Suprapubic skin (tissue), 3 donors: ENCODE data around the gene ZNF423.
A peak's percentile ranks its signal among the peaks of the same experiment; 100 is the strongest.

Experiments
- CTCF ChIP-seq, 2 donors: fragments of 200-600 bp in 1 of 2; fragments of 450-650 bp in 1 of 2; sonication (generic) in 1 of 2; IDR thresholded peaks; one replicate each; pipeline ENCODE4 v1.5.1; 2016 to 2019; ENCODE audit warnings: antibody characterized with exemption in 2 of 2, mild to moderate bottlenecking in 1 of 2, moderate library complexity in 1 of 2
- EP300 ChIP-seq: sonication (generic); formaldehyde crosslinking; IDR thresholded peaks from one replicate; pipeline ENCODE4 v1.6.1; 2017; ENCODE audit warnings: antibody characterized with exemption

GRCh38 chr16:49592546-49593423 lies 263.1 kb downstream of the ZNF423 start:
- peak in 1 of 2 donors; percentile 67 for TF ChIP-seq CTCF (IDR thresholded peaks at IDR 0.05)
- no peak for TF ChIP-seq EP300
